SK-N-SH treated with all-trans-retinoic acid at 6 μM for 48 hours (cell line): ENCODE results near the gene STMN3.

ENCODE experiments used
- ARNTL ChIP-seq: fragments of 450-650 bp; formaldehyde crosslinking; IDR thresholded peaks from 2 replicates; pipeline ENCODE4 v1.5.0; 2020; ENCODE audit warnings: low read depth, mild to moderate bottlenecking, moderate library complexity, borderline replicate concordance
- ESRRG ChIP-seq: fragments of 250-450 bp; sonication (Bioruptor Pico); IDR thresholded peaks from 2 replicates; pipeline ENCODE4 v1.6.1; 2021; ENCODE audit warnings: mild to moderate bottlenecking
- GLIS3 ChIP-seq: fragments of 250-450 bp; sonication (Bioruptor Pico); IDR thresholded peaks from 2 replicates; pipeline ENCODE4 v1.5.0; 2020; ENCODE audit warnings: mild to moderate bottlenecking, moderate library complexity
- PPARA ChIP-seq: fragments of 250-450 bp; sonication (Bioruptor Pico); IDR thresholded peaks from 2 replicates; pipeline ENCODE4 v1.5.0; 2020; ENCODE audit warnings: mild to moderate bottlenecking, borderline replicate concordance
- RARB ChIP-seq: fragments of 250-450 bp; sonication (Bioruptor Pico); IDR thresholded peaks from 2 replicates; pipeline ENCODE4 v1.8.0; 2021; ENCODE audit warnings: mild to moderate bottlenecking, moderate library complexity
- TSHZ2 ChIP-seq: fragments of 250-450 bp; sonication (Bioruptor Pico); IDR thresholded peaks from 2 replicates; pipeline ENCODE4 v1.5.0; 2020; ENCODE audit warnings: mild to moderate bottlenecking, moderate library complexity
- ZFP3 ChIP-seq: fragments of 250-450 bp; sonication (Bioruptor Pico); IDR thresholded peaks from 2 replicates; pipeline ENCODE4 v1.5.0; 2020; ENCODE audit warnings: mild to moderate bottlenecking, moderate library complexity
- ZFP30 ChIP-seq: fragments of 450-650 bp; formaldehyde crosslinking; IDR thresholded peaks from 2 replicates; pipeline ENCODE4 v1.5.0; 2022; ENCODE audit warnings: mild to moderate bottlenecking, moderate library complexity
- ZNF8 ChIP-seq: fragments of 450-650 bp; formaldehyde crosslinking; IDR thresholded peaks from 2 replicates; pipeline ENCODE4 v1.5.0; 2020; ENCODE audit warnings: mild to moderate bottlenecking, moderate library complexity
- TF ChIP-seq, protein P1 (sequence below): fragments of 250-450 bp; sonication (Bioruptor Pico); IDR thresholded peaks from 2 replicates; pipeline ENCODE4 v1.8.0; 2020; ENCODE audit warnings: mild to moderate bottlenecking, moderate library complexity, borderline replicate concordance
- TF ChIP-seq, protein P2 (sequence below): fragments of 250-450 bp; sonication (Bioruptor Pico); IDR thresholded peaks from 2 replicates; pipeline ENCODE4 v1.5.1; 2020; ENCODE audit warnings: low read depth, mild to moderate bottlenecking, moderate library complexity

DNA sequence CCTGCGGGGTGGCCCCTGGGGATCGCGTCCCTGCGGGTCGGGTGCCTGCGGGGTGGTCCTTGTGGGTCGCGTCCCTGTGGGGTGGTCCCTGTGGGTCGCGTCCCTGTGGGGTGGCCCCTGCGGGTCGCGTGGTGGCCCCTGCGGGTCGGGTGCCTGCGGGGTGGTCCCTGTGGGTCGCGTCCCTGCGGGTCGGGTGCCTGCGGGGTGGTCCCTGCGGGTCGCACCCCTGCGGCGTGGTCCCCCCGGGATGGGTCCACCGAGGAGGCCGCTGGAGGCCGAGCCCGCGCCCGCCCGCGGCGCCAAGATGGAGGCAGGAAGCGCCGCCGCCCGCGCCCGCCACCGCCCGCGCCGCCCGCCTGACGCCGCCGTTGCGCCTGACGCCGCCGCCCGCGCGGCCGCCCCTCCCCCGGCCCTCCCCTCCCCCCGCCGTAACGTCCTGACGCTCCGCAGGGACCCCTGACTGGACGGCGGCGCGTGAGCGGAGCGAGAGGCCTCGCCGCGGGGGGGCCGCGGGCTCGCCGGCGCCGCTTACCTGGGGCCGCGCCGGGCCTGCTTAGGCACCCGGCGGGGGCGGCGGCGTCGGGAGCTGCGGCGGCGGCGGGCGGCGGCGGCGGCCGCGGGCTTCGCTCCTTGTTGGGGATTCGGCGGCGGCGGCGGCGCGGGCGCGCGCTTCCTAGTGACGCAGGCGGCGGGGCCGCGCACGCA is 26.6 kb downstream of the STMN3 start, which contains the start of gene GMEB2:
- TF ChIP-seq, protein P1, sequence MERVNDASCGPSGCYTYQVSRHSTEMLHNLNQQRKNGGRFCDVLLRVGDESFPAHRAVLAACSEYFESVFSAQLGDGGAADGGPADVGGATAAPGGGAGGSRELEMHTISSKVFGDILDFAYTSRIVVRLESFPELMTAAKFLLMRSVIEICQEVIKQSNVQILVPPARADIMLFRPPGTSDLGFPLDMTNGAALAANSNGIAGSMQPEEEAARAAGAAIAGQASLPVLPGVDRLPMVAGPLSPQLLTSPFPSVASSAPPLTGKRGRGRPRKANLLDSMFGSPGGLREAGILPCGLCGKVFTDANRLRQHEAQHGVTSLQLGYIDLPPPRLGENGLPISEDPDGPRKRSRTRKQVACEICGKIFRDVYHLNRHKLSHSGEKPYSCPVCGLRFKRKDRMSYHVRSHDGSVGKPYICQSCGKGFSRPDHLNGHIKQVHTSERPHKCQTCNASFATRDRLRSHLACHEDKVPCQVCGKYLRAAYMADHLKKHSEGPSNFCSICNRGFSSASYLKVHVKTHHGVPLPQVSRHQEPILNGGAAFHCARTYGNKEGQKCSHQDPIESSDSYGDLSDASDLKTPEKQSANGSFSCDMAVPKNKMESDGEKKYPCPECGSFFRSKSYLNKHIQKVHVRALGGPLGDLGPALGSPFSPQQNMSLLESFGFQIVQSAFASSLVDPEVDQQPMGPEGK: no peak
- TF ChIP-seq PPARA (CRISPR knock-in tag) (no peak), RARB (no peak), ARNTL (no peak), ZFP30 (CRISPR knock-in tag) (no peak), ZFP3 (no peak), TSHZ2 (CRISPR knock-in tag) (no peak), ZNF8 (CRISPR knock-in tag) (no peak), GLIS3 (CRISPR knock-in tag) (no peak), ESRRG (CRISPR knock-in tag) (no peak)
- TF ChIP-seq, protein P2, sequence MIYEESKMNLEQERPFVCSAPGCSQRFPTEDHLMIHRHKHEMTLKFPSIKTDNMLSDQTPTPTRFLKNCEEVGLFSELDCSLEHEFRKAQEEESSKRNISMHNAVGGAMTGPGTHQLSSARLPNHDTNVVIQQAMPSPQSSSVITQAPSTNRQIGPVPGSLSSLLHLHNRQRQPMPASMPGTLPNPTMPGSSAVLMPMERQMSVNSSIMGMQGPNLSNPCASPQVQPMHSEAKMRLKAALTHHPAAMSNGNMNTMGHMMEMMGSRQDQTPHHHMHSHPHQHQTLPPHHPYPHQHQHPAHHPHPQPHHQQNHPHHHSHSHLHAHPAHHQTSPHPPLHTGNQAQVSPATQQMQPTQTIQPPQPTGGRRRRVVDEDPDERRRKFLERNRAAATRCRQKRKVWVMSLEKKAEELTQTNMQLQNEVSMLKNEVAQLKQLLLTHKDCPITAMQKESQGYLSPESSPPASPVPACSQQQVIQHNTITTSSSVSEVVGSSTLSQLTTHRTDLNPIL (CRISPR knock-in tag): no peak
